Stimulated activated CD8-positive, alpha-beta memory T cell treated with anti-CD3 and anti-CD28 coated beads, Interleukin-4, amount 100 ng/mL, for 1 hour (primary cell): ENCODE measurements around the gene SLC28A1.
"Not testable (repeated sequence)": the region's sequence is repeated elsewhere in the genome, so short reads cannot be mapped to it uniquely, and the experiment has no call there.

Experiments used
- DNase-seq, 2 donors: peaks; one replicate each; pipeline ENCODE4 v3.0.0-alpha.2; 2020; ENCODE audit warnings: low read depth in 2 of 2, low spot score in 1 of 2

The SLC28A1 gene

GRCh38 chr15:84909029-84909428, 24.6 kb downstream of the SLC28A1 start:
- no peak for DNase-seq

- DNase-seq, result no peak
Observed at GRCh38 chr15:84909782-84910181, 25.3 kb downstream of the SLC28A1 start.

- DNase-seq, result no peak
Observed at GRCh38 chr15:84910928-84911623, 26.6 kb downstream of the SLC28A1 start.

- DNase-seq, result no peak
Observed at GRCh38 chr15:84911879-84912660, 27.6 kb downstream of the SLC28A1 start.

- no peak for DNase-seq
Observed at GRCh38 chr15:84913360-84913723, 28.9 kb downstream of the SLC28A1 start.

GRCh38 chr15:84914351-84914750, 29.9 kb downstream of the SLC28A1 start:
- DNase-seq, result no peak

GRCh38 chr15:84914909-84915605, 30.6 kb downstream of the SLC28A1 start:
- no peak for DNase-seq

- DNase-seq, result no peak
Observed at GRCh38 chr15:84915606-84915958, 31.1 kb downstream of the SLC28A1 start.

GRCh38 chr15:84917452-84917851, 33.0 kb downstream of the SLC28A1 start:
- DNase-seq, result no peak

- no peak for DNase-seq
Observed at GRCh38 chr15:84919106-84919667, 34.7 kb downstream of the SLC28A1 start.

- DNase-seq, result no peak
Observed at GRCh38 chr15:84921121-84921520, 36.7 kb downstream of the SLC28A1 start.

GRCh38 chr15:84922530-84922929, 38.1 kb downstream of the SLC28A1 start:
- DNase-seq, result no peak

- DNase-seq, result no peak
Observed at GRCh38 chr15:84924077-84924731, 39.7 kb downstream of the SLC28A1 start.

- DNase-seq, result not testable (repeated sequence)
Observed at GRCh38 chr15:84924821-84925569, 40.5 kb downstream of the SLC28A1 start.

GRCh38 chr15:84925906-84926305, 41.4 kb downstream of the SLC28A1 start:
- DNase-seq, result no peak

GRCh38 chr15:84926491-84927230, 42.2 kb downstream of the SLC28A1 start:
- DNase-seq, result no peak

- DNase-seq, result no peak
Observed at GRCh38 chr15:84928843-84929168, 44.3 kb downstream of the SLC28A1 start.

- no peak for DNase-seq
Observed at GRCh38 chr15:84929795-84930603, 45.5 kb downstream of the SLC28A1 start.
